DND-41 (cell line): Measurements from ENCODE around the gene IQCF2.

Source experiments
- CTCF ChIP-seq: IDR thresholded peaks from 2 replicates; pipeline ENCODE4 v1.5.1; 2012; ENCODE audit warnings: borderline replicate concordance, low read length, moderate library complexity, mild to moderate bottlenecking; ENCODE audit not compliant: poor library complexity, severe bottlenecking; ENCODE audit errors: extremely low read depth
- EZH2 ChIP-seq: IDR thresholded peaks from 3 replicates; pipeline ENCODE4 v1.6.1; 2012; ENCODE audit warnings: borderline replicate concordance, low read depth, mild to moderate bottlenecking, moderate library complexity, low read length, inconsistent platforms; ENCODE audit not compliant: severe bottlenecking

DNA sequence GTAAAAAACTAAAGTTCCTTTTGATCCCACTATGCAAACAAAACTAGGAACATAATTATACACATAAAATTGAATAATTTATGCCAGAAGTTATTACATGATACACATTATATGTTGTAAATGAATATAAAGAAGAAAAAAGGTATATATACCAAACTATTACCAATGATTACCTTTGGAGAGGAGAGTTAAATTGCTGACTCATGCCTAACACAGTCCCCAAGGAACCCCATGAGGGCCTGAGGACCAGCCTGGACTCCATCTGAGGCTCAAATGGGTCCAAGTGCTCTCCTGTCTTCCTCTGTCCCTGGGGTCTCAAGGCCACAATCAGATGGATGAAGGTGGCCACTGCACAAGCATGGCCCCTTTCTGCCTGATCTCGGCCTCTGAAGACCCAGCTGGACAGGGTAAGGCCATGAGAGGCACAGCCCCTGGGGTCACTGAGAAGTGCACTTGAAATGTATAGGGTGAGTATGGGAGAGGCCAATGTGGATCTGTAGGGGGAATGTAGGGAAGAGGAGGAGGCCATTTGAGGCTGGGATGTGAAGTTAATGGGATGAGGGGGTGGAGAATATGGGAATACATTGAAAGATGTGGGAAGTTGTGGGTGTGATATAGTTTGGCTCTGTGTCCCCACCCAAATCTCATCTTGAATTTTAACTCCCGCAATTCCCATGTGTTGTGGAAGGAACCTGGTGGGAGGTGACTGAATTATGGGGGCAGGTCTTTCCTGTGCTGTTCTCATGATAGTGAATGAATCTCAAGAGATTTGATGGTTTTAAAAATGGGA, 42.8 kb downstream of the IQCF2 start:
- TF ChIP-seq CTCF (no peak), EZH2 (no peak)
